Dedifferentiated amniotic fluid mesenchymal stem cell (primary cell): Measurements from ENCODE around the gene NSMF.
A peak's percentile ranks its signal among the peaks of the same experiment; 100 is the strongest.

ENCODE experiments used
- DNase-seq: peaks from one replicate; pipeline ENCODE4 v3.0.0-alpha.2; 2016; ENCODE audit errors: extremely low spot score

The NSMF gene, protein sequence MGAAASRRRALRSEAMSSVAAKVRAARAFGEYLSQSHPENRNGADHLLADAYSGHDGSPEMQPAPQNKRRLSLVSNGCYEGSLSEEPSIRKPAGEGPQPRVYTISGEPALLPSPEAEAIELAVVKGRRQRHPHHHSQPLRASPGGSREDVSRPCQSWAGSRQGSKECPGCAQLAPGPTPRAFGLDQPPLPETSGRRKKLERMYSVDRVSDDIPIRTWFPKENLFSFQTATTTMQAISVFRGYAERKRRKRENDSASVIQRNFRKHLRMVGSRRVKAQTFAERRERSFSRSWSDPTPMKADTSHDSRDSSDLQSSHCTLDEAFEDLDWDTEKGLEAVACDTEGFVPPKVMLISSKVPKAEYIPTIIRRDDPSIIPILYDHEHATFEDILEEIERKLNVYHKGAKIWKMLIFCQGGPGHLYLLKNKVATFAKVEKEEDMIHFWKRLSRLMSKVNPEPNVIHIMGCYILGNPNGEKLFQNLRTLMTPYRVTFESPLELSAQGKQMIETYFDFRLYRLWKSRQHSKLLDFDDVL

GRCh38 chr9:137459152-137459600, at the start of gene NSMF:
TSS of gene NSMF (minus strand) at chr9:137459334. CDS start at chr9:137459102, 232 bp downstream.
- peak; percentile 87 for DNase-seq

GRCh38 chr9:137506702-137507171, 47.6 kb upstream of the NSMF start:
- DNase-seq: no peak

DNA sequence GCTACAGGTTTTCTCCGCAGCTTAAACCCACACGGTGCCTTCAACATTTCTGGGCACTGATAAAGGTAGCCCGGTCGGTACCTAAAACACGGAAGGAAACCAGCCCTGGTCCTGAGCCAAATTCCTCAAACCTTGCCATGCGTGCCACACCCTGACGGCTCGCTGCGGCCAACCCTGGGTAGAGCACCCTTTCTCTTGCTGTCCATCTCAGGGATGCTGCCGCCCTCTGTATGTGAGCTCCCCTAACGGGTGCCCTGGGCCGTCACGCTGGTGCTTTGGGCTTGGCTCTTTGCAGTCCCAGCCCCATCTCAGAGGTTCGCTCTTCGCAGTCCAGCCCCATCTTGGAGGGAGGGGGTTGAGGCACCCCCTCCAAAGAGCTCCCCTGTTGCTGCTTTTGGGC, 47.1 kb upstream of the NSMF start:
- no peak for DNase-seq

DNA sequence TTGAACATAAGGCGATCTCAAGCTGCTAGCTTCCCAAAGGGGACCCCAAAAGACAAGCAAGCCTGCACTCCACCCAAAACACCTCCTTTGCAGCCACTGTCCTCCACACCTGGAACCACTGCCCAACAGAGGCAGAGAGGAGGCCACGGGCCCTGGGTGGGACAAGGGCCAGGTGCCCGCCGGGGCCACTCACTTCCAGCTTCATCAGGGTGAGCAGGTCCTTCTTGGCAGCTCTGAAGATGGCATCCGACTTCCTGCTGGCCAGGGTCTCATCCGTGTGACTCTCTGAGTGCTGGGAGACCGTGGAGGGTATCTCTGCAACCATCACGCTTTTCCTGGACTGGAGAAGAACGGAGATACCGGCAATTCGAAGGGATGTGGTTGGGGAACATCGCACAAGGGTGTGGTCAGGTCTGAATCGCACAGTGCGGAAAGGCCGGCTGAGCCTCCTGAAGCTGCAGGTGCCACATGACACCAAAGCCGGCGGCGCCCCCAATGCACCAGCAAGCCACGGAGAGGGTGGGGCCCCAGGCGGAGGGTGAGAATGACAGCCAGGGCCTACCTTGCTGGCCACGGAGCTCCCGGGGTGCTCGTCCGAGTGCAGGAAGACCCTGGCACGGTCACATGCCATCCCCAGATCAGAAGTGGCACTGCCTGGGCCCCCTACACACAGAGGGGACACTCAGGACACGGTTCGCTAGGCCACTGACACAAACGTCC, 46.4 kb upstream of the NSMF start:
- no peak for DNase-seq

- no peak for DNase-seq
Measured at GRCh38 chr9:137504432-137504777, 45.3 kb upstream of the NSMF start.

DNA sequence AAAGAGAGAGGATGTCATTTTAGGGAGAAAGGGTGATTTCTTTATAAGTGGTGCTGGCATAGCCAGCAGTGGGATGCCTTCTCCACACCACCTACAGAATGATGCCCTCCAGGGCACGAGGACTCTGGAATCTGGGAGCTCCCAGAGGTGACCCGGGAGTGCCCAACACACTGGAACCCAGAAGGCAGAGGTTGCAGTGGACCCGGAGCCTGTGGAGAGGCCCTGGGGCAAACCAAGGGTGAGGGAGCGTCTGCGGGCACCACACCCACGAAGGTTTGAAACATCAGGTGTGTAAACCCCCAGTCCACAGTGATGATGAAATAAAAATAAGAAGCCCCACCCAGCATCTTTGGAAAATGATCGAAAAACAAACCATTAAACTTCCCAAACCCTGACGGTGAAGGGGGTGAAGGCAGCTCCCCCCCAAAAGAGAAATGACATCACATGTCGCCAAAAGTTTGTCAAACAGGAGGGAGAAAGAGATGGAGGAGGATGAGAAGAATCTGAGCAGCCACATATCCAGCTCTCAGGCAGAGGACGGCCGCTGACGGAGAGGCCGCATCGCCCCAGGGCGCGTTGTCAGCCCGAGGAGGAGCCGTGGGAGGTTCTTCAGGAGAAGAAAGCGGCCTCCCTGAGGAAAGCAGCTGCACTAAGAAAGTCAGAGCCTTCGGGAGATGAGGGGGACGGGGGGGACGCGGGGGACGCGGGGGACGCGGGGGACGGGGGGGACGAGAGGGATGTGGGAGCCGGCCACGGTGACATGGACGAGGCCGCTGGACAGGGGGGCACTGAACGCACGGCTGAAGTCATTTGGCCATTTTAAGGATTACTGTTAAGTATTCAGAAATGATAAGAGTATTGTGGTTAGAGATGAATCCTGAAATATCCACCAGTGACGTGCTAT, 43.1 kb upstream of the NSMF start:
- DNase-seq: no peak

- DNase-seq: no peak
Measured at GRCh38 chr9:137501457-137501856, 42.3 kb upstream of the NSMF start.

- no peak for DNase-seq
Measured at GRCh38 chr9:137500666-137501397, 41.7 kb upstream of the NSMF start.

- DNase-seq: no peak
Measured at GRCh38 chr9:137499858-137500661, 40.9 kb upstream of the NSMF start.

DNA sequence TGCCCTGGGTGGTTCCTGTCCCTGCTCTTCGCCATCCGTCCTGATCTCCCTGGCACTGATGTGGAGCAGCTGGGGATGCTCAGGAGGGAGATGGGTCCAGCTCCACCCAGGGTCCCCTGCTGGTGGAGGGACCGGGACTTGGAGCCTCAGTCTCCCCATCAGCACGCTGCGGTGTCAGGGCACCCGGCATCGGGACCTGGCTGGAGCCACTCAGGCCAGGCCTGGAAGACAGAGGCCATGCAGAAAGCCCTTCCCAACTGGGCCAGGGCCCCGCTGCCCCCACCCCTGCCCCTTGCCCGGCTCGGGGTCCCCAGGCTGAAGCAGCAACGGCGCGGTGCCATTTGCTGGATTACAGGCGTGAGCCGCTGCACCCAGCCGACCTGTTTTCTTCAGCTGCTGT, 40.3 kb upstream of the NSMF start:
- DNase-seq: no peak

DNA sequence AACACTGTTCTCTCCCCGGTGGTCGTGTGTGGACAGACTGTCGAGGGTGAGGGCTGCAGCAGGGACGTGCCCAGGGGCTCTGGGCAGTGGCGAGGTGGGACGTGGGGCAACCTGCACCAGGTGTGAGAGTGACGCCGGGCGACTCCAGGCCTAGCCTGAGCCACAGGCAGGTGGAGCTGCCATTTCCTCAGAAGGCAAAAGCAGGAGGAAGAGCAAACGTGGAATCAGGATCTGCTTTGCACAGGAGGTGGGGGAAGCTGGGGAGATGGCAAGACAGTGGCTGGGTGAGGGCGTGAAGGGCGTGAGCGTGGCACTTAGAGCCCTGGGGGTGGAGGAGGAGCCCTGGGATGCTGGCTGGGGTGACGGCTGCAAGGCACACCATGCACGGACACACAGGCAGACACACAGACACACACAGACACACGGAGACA, 39.6 kb upstream of the NSMF start:
- no peak for DNase-seq

GRCh38 chr9:137497921-137498719, 39.0 kb upstream of the NSMF start:
- no peak for DNase-seq

- DNase-seq: no peak
Measured at GRCh38 chr9:137496601-137497375, 37.7 kb upstream of the NSMF start.

DNA sequence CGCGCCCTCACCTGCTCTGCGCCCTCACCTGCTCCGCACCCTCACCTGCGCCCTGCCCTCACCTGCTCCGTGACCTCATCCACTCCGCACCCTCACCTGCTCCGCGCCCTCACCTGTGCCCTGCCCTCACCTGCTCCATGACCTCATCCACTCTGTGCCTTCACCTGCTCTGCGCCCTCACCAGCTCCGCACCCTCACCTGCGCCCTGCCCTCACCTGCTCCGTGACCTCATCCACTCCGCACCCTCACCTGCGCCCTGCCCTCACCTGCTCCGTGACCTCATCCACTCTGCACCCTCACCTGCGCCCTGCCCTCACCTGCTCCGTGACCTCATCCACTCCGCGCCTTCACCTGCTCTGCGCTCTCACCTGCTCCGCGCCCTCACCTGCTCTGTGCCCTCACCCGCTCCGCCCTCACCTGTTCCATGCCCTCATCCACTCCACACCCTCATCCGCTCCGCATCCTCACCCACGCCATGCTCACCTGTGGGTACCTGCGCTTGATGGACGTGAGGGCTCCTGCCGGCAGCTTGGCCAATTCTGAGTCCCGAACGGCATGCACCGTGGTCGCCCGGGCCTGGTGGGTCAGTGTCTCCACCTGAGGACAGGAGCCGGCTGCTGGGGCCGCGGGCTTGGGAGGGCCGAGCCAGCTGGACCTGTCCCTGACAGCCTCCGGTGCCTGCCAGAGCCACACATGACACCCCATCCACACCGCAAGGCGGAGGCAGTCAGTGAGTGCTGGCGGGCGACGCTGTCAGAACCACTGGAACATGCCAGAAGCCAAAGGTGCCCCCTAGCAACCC, 35.6 kb upstream of the NSMF start:
- no peak for DNase-seq

GRCh38 chr9:137494104-137494544, 35.0 kb upstream of the NSMF start:
- DNase-seq: no peak

- no peak for DNase-seq
Measured at GRCh38 chr9:137493364-137494103, 34.4 kb upstream of the NSMF start.
